ENCODE measurements around the gene CNTF. TPM values are rescaled to one million over a fixed set of nuclear protein-coding genes. Genes with fewer than 3 reads are reported as not detected.
A peak's percentile ranks its signal among the peaks of the same experiment; 100 is the strongest.
"Not testable (repeated sequence)": the region's sequence is repeated elsewhere in the genome, so short reads cannot be mapped to it uniquely, and the experiment has no call there.

CNTF gene
- total RNA-seq, result 1.4 and 1.8 TPM in 2 replicates

GRCh38 chr11:58622344-58622743 is at the start of gene CNTF:
Gene CNTF (plus strand): TSS chr11:58622665. CDS start chr11:58622753, 88 bp downstream.
- TF ChIP-seq CTCF (IDR thresholded peaks at IDR 0.05; ENCODE audit: extremely low read depth, low read depth, low read length), result no peak
- Histone ChIP-seq H3K27me3 (ENCODE audit: insufficient read depth, low read length) (no peaks in the 10 kb centered on the region), H3K27ac (ENCODE audit: low read depth, low read length) (peak within 1 kb of the TSS; percentile 27), H3K4me2 (ENCODE audit: insufficient read depth, low read length) (no peak within 1 kb of the TSS), H3K9me3 (ENCODE audit: low read depth, low read length) (no peaks in the 10 kb centered on the region), H3K36me3 (ENCODE audit: insufficient read depth, low read length) (peaks cover 73% of the 10 kb centered on the region), H3K79me2 (ENCODE audit: insufficient read depth, low read length) (peaks cover 44% of the 10 kb centered on the region), H2AFZ (ENCODE audit: low read length) (no peak within 1 kb of the TSS), H4K20me1 (ENCODE audit: insufficient read depth, low read length) (no peaks in the 10 kb centered on the region), H3K4me3 (ENCODE audit: insufficient read depth, low read length) (no peak within 1 kb of the TSS), H3K4me1 (ENCODE audit: insufficient read depth, low read length) (peaks cover 51% of the 10 kb centered on the region)
- DNase-seq (ENCODE audit: insufficient read length, low spot score, missing footprints), result no peak

- peaks cover 44% of the 10 kb centered on the region for H3K4me1 ChIP-seq (ENCODE audit: insufficient read depth, low read length)
- H3K27me3 ChIP-seq (ENCODE audit: insufficient read depth, low read length); H3K4me3 ChIP-seq (ENCODE audit: insufficient read depth, low read length); H4K20me1 ChIP-seq (ENCODE audit: insufficient read depth, low read length); H3K36me3 ChIP-seq (ENCODE audit: insufficient read depth, low read length); H3K9me3 ChIP-seq (ENCODE audit: low read depth, low read length); H2AFZ ChIP-seq (ENCODE audit: low read length); DNase-seq (ENCODE audit: insufficient read length, low spot score, missing footprints): not testable (repeated sequence)
- peak overlapping the region; percentile 81 for H3K4me2 ChIP-seq (ENCODE audit: insufficient read depth, low read length)
- H3K79me2 ChIP-seq (ENCODE audit: insufficient read depth, low read length), result peaks cover 32% of the 10 kb centered on the region
- H3K27ac ChIP-seq (ENCODE audit: low read depth, low read length), result peak overlapping the region; percentile 100
These were observed 49.6 kb upstream of the CNTF start for GRCh38 chr11:58572906-58573305.

GRCh38 chr11:58573451-58574104 is 48.9 kb upstream of the CNTF start:
- Histone ChIP-seq H3K4me3 (ENCODE audit: insufficient read depth, low read length) (peak overlapping the region; percentile 46), H3K27me3 (ENCODE audit: insufficient read depth, low read length) (no peaks in the 10 kb centered on the region), H3K4me2 (ENCODE audit: insufficient read depth, low read length) (peak overlapping the region; percentile 81), H4K20me1 (ENCODE audit: insufficient read depth, low read length) (no peaks in the 10 kb centered on the region), H3K4me1 (ENCODE audit: insufficient read depth, low read length) (peaks cover 44% of the 10 kb centered on the region), H3K36me3 (ENCODE audit: insufficient read depth, low read length) (peaks cover 4% of the 10 kb centered on the region), H3K27ac (ENCODE audit: low read depth, low read length) (peak overlapping the region; percentile 100), H3K9me3 (ENCODE audit: low read depth, low read length) (no peaks in the 10 kb centered on the region), H3K79me2 (ENCODE audit: insufficient read depth, low read length) (peaks cover 29% of the 10 kb centered on the region), H2AFZ (ENCODE audit: low read length) (peak overlapping the region; percentile 23)
- no peak for TF ChIP-seq CTCF (IDR thresholded peaks at IDR 0.05; ENCODE audit: extremely low read depth, low read depth, low read length)
- peak; percentile 62 for DNase-seq (ENCODE audit: insufficient read length, low spot score, missing footprints)

- peak overlapping the region; percentile 47 for H3K4me3 ChIP-seq (ENCODE audit: insufficient read depth, low read length)
These were observed 47.6 kb upstream of the CNTF start for GRCh38 chr11:58574881-58575280.

More at GRCh38 chr11:58574881-58575280, 47.6 kb upstream of the CNTF start:
- Histone ChIP-seq H3K27me3 (ENCODE audit: insufficient read depth, low read length) (no peaks in the 10 kb centered on the region), H3K36me3 (ENCODE audit: insufficient read depth, low read length) (no peaks in the 10 kb centered on the region), H2AFZ (ENCODE audit: low read length) (no peak overlapping the region), H3K79me2 (ENCODE audit: insufficient read depth, low read length) (peaks cover 29% of the 10 kb centered on the region), H3K27ac (ENCODE audit: low read depth, low read length) (peak overlapping the region; percentile 100), H3K4me2 (ENCODE audit: insufficient read depth, low read length) (peak overlapping the region; percentile 81), H4K20me1 (ENCODE audit: insufficient read depth, low read length) (peaks cover 3% of the 10 kb centered on the region), H3K9me3 (ENCODE audit: low read depth, low read length) (no peaks in the 10 kb centered on the region), H3K4me1 (ENCODE audit: insufficient read depth, low read length) (peaks cover 44% of the 10 kb centered on the region)
- no peak for TF ChIP-seq CTCF (IDR thresholded peaks at IDR 0.05; ENCODE audit: extremely low read depth, low read depth, low read length)
- DNase-seq (ENCODE audit: insufficient read length, low spot score, missing footprints), result peak; percentile 71

All from osteoblast (primary cell).